Superior temporal gyrus (tissue), 1 donor: Measurements from ENCODE around the gene IFRD2.
A peak's percentile ranks its signal among the peaks of the same experiment; 100 is the strongest.
"Not testable (repeated sequence)": the region's sequence is repeated elsewhere in the genome, so short reads cannot be mapped to it uniquely, and the experiment has no call there.

Experiments
- DNase-seq: peaks from one replicate; pipeline ENCODE4 v3.0.0-alpha.2; 2016; ENCODE audit errors: extremely low spot score

IFRD2 gene

DNA sequence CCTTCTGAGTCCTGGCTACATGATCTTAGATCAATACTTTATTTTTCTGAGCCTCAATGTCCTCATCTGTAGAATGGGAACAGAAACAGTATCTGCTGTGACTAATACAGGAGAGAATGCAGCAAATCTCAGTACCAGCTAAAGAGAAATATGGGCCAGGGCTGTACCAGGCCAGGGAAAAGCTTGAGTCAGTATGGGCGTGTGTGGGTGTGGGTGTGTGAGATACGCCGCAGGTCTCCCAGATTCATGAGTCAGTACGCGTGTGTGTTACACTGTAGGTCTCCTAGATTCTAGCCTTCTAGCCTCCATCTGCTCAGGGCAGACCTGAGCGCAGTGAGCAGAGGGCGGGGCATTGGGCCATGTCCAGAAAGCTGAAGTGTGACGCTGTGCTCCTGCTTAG, 41.0 kb downstream of the IFRD2 start:
- DNase-seq = no peak

GRCh38 chr3:50250514-50250913, 41.7 kb downstream of the IFRD2 start:
- no peak for DNase-seq

- DNase-seq = no peak
Measured at GRCh38 chr3:50249457-50249856, 42.8 kb downstream of the IFRD2 start.

GRCh38 chr3:50248387-50248786, 43.8 kb downstream of the IFRD2 start:
- DNase-seq = no peak

- DNase-seq = no peak
Measured at GRCh38 chr3:50246517-50246954, 45.7 kb downstream of the IFRD2 start.

- DNase-seq = peak; percentile 88
Measured at GRCh38 chr3:50245831-50246516, 46.3 kb downstream of the IFRD2 start.

GRCh38 chr3:50245251-50245745, 46.9 kb downstream of the IFRD2 start:
- DNase-seq = no peak

DNA sequence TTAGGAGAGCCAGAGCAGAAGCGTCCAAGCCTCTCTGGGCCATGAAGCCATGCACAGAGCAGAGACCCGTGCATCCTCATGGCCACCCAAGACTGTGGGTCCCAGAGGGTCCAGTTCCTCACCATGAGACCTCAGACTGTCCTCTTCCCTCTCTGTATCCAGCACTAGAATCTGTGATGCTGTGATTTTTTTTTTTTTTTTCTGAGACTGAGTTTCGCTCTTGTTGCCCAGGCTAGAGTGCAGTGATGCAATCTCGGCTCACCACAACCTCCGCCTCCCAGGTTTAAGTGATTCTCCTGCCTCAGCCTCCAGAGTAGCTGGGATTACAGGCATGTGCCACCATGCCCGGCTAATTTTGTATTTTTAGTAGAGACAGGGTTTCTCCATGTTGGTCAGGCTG, 47.4 kb downstream of the IFRD2 start:
- not testable (repeated sequence) for DNase-seq

DNA sequence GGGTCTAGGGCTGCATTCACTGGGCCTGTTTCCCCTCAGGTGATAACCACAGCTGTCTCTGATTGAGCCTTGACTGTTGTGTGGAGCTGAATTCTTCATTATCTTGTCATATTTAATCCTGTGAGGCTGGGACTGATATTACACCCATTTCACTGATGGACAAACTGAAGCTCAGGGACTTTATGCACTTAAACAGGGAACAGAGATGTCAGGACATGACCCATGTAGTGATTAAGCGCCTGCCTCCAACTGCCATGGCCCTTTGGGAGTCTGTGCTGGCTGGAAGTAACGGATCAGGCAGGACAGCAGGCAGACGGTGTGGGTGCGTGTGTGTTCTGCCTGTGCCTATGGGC, 48.7 kb downstream of the IFRD2 start:
- no peak for DNase-seq

- DNase-seq = no peak
Measured at GRCh38 chr3:50242851-50243542, 49.2 kb downstream of the IFRD2 start.

GRCh38 chr3:50242381-50242770, 49.9 kb downstream of the IFRD2 start:
- DNase-seq = no peak

GRCh38 chr3:50241713-50242380, 50.4 kb downstream of the IFRD2 start:
- no peak for DNase-seq

- DNase-seq = no peak
Measured at GRCh38 chr3:50241163-50241562, 51.1 kb downstream of the IFRD2 start.

DNA sequence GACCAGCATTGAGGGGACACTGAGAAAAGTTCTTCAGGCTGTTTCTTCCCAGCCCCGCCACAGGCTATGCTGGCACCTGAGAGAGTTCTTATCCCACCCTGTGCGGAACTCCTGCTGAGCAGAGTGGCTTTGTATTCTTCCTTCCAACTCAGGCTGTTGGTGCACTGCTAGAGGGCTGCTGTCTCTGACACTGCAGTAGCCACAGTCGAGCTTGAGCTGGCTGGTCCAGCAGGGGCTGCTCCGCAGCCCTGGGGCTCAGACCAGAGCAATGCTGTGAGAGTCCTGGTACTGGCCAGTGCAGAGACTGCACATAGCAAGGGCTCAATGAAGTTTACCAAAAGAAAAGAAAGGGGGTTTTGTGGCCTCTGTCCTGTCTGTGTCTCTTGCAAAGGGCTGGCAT, 52.6 kb downstream of the IFRD2 start:
- DNase-seq = no peak

DNA sequence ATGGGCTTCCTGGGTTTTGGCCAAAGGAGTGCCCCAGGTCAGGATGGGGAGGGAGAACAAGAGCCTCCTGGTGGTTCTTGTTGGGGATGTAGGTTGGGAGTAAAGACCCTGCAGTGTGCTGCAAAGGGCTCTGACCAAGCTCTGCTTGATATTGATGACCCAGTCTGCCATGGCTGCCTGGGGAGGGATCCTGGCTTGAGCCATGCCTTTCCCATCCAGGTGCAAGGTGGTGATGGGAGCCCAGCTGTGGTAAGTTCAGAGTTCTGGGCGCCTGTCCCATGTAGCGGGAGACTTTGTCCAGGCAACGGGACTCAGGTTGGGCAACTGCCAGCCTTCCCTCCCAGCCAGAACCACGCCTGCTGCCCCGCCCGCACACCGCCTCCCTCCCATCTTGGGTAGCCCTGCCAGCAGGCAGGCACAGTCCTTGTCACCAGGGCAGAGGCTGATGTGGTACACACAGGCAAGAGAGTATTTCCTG, 53.6 kb downstream of the IFRD2 start:
- DNase-seq = peak; percentile 47

- peak; percentile 65 for DNase-seq
Measured at GRCh38 chr3:50237754-50238548, 54.3 kb downstream of the IFRD2 start.
